NCI-H2196 (cell line): ENCODE measurements around the gene TMEM184C.

Experiments
- DNase-seq: peaks from one replicate; lab custom pipeline; 2025; ENCODE audit not compliant: unreplicated experiment; lab: John Stamatoyannopoulos, UW

TMEM184C gene

DNA sequence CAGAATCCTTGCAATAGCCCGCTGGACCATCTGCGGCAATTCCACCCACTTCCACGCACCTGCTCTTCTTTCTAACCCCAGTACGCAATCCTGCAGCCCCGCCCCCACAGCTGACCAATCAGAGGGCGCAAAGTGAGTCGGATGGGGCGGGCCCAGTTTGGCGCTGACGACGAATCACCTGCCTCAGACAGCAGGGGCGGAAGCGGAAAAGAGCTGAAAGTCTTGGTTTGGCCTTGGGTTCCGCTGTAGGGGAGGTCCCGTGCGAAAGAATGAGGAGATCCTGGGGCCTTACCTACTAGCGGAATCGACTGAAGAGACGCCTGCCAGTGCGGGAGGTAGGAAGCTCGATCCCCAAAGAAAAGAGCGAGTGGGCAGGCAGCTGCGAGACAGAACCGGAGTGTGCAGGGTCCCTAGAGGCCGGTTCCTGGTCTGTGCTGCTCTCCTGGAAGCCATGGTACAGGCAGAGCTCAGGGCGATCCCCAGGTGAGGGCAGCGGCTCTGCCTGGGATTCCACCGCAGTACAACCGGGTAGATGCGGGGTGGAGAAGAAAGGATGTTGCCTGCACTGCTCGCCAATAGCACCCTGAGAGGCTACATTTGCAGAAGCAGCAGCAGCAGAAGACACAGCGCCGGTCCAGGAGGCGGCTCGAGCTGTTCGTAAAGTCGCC lies at the start of gene TMEM184C:
Gene TMEM184C (plus strand): TSS at position 225 of the 668 bp plus-strand sequence. CDS start 560 bp downstream, outside the sequence.
- peak; percentile 79 for DNase-seq

DNA sequence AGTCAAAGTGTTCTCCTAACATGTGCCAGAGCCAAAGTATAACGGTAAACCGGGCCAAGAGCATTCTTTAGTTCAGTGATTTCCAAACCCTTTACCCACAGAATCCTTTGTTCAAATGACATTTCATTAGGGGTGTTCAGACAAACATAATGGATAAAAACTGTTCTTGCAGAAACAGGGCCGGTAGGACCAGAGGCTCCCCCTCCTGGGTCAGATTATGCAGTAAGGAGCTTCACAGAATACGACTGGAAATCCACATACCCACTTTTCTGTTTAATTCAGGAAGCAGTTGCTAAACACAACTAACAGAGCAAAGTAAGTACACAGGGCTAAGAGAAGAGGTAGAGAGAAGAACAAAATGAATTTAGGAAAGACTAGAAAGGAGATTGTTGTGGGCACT lies 46.6 kb upstream of the TMEM184C start:
- DNase-seq = no peak

DNA sequence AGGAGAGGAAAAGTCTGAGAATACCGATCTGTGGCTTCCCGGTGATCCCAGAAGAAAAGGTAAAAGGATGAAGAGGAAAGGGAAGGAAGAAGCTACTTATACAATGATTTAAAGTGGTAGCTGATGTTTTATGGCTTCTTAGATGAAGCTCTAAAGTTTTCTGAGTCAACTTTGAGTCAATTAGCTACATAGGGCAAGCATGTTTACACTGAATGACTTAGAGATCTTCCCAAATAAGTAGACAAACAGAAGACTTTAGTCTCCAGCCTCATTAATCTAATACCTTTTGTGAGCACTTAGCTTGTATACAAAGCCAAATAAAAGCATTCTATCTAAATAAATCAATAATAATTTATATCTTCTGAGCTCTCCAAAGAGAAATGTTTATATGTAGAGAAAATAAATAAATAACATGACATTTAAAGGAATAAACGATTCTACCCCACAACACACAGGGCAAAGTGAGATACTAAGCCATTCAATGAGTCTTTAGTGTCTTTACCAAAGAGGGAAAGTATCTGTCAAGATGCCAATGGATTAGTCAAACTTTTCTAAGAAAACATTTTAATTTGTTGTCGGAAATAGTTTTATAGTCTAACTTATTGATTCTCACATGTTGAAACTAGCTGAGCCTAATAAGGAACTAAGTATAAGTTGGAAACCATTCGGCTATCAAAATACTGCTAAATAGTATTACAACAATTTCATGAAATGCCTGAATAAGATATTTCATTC lies 46.0 kb upstream of the TMEM184C start:
- DNase-seq = no peak

DNA sequence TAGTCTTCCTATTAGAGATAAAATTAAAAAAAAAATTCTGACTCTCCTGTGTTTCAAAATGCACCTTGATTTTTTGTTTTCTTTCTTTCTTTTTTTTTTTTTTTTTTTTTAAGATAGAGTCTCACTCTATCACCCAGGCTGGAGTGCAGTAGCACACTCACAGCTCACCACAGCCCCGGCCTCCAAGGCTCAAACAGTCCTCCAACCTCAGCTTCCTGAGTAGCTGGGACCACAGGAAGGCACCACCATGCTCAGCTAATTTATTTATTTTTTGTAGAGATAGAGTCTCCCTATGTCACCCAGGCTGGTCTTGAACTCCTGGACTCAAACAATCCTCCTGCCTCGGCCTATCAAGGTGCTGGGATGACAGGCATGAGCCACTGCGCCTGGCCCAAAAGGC lies 41.1 kb upstream of the TMEM184C start:
- DNase-seq = no peak

DNA sequence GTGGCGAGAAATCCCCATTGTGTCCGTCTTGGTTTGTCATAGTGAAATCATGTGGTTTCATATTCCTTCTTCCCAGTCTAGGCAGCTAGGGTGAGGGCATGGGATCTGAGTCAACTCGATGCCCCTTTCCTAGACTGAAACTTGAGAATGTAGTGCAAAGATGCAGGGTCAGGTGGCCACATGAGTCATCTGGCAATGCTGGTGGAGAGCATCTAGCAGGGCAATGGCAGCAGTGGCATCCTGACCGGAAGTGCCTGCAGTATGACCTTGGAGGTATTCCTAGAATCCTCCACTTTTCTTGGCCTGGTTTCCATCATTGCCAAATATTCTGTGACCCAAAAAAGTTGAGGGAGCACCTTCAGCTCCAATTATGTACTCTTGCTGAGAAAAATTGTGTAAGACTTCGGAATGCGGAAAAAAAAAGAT lies 39.1 kb upstream of the TMEM184C start:
- DNase-seq = peak; percentile 9

DNA sequence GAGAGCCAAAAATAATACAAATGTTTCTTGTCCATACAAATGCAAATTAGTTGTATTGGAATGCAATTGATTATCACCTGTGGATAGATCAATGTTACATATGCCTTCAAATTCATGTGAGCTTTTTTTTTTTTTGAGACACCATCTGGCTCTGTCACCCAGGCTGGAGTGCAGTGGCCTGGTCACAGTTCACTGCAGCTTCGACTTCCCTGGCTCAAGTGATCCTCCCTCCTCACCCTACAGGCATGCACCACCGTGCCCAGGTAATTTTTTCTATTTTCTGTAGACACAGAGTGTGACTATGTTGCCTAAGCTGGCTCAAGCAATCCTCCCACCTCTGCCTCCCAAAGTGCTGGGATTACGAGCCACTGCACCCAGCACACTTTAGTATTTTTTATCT lies 38.6 kb upstream of the TMEM184C start:
- DNase-seq = no peak

DNA sequence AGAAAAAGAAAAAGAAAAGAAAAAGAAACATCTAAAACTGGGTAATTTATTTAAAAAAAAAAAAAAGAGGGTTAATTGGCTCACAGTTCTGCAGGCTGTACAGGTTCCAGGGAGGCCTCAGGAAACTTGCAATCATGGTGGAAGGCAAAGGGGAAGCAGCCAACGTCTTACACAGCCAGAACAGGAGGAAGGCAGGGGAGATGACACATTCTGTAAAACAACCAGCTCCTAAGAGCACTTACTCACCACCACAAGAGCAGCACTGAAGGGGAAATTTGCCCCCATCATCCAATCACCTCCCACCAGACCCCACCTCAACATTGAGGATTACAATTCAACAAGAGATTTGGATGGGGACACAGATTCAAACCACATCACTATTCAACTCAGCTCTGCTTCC lies 36.8 kb upstream of the TMEM184C start:
- no peak for DNase-seq

DNA sequence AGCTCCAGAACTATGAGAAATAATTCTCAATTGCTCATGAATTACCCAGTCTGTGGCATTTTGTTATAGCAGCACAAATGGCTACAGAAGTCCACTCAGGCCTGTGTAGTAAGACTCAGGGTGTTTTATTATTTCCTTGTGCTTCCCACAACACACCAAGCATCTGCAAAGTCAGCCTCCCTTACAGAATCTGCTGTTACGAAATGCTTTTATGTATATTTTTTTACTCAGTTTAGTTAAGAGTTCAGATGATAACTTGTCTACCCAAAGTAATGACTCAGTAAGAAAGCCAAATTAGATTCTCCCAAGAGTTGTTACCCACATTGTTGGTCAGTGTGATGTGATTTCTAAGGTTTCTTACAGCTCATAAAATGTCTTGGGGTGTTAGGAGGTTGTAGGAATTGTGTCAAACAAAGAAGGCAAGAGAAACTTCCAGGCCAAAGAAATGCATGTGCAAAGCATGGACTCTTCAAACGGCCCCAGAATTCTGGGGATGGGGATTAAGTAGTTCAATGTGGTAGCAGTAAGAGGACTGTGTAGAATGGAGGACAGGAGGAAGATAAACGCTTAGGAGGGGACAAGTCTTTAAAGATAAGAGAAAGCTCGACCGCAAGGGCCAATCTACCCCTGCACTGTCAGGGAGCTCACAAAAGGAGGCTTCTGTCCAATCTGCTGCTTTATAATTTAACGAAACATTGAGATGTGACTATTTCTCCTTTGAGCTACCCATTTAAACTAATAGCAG lies 35.4 kb upstream of the TMEM184C start:
- no peak for DNase-seq

DNA sequence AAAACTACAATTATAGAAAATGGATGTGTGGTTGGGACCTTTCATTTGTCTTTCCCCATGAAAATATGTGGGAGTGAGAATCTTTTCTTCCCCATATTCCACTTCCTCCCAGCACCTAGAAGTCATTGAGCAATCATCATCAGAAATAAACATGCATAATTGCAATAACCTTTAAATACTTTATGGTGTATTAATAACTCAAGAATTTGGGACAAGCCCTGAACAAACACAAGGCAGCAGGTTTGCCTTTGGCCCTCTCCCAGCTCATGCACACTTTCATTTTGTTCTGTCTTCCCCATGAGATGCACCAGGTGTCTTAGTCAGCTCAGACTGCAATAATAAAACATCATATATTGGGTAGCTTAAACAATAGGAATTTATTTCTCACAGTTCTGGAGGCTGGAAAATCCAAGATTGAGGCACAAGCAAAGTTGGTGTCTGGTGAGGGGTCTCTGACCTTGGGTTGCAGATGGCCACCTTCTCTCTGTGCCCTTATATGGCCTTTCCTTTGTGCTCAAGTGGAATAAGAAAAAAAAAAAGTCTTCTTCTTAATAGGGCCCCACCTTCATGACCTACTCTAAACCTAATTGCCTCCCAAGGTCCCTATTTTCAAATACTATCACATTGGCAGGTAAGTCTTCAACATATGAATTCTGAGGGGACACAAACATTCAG lies 34.7 kb upstream of the TMEM184C start:
- DNase-seq = no peak

DNA sequence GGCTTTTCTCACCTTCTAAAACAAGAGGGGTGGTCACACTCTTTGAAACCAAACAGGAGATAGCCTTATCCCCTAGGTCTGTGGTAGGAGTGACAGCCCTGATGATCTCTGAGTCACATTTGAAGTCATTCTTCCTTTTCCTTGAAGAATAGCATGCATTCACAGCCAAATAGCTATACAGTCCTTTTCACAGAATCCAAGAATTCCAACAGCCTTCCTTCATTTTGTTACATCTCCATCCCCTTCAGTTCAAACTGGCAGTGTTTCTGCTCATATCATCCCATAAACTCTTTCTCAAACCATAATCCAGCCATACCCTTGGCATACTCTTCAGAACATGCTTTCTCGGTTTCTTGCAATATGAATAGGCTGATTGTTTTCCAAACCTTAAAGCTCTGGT lies 33.3 kb upstream of the TMEM184C start:
- no peak for DNase-seq

DNA sequence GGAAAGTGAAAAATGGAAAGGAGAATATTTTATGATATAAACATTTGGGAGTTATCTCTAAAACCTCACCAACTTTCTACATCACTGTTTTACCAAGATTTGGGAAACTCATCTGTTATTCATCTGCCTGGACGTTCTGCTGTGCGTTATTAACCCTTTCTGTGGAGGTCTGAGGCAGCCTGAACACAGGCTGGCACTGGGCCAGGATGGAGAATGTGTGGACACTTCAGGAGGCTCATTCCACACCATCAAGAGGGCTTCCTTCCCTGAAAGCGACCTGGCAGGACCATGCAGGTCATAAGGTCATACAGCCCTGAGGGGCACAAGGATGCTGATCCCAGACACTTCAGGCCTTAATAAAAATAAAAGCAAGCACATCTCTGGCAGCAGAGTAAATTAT lies 31.2 kb upstream of the TMEM184C start:
- DNase-seq = no peak

DNA sequence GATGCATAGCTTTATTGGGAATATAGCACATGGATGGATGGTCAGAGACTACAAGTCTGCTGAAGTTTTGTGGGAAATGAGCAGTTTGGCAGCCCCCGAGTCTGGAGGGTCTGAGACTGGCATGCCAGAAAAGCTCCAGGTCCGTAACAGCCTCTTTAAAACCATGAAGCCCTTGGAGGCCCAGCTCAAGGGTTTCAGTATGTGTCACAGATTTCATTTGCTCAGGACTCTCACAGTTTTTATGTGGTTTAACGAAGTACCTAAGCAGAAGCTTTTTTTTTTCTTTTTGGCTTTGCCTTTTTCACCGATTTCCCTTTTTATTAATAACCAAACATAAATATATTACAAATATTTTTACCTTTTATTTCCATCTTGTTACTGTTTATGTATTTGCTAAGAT lies 30.6 kb upstream of the TMEM184C start:
- DNase-seq = no peak

DNA sequence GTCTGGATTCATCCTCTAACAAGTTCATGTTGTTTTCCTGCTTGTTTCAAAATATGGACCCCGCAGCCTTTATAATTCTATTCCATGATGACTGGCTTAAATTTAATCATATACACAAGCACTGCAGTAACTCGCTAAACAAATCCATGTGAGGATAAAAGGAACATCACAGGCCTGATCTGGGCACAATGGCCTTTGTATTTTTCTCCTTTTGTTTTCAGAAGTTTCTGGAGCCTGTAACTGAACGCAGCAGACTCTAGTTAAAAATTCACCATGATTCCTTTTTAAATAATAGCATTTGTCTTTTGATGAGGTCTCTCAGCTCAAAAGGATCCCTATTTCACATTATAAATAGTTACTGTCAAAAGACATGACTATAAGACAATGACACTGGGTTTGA lies 30.2 kb upstream of the TMEM184C start:
- no peak for DNase-seq

DNA sequence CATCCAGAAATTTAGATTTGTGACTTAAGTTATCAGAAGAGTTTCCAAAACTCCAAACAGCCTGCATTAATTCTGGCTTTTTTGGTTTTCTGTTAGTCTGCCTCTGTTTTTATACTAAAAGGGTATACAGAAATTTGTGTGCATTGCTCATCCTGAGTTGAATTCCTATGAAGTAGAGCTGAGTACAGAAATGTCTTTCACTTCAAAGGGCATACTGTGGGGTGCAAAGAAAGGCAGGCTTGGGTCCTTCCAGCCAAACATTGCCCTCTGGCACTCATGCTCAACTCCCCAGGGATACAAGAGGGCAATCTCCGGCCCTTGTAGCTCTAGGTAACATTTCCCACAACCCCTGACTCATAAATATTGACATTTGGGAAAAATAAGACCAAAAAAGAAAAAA lies 27.6 kb upstream of the TMEM184C start:
- DNase-seq = no peak

DNA sequence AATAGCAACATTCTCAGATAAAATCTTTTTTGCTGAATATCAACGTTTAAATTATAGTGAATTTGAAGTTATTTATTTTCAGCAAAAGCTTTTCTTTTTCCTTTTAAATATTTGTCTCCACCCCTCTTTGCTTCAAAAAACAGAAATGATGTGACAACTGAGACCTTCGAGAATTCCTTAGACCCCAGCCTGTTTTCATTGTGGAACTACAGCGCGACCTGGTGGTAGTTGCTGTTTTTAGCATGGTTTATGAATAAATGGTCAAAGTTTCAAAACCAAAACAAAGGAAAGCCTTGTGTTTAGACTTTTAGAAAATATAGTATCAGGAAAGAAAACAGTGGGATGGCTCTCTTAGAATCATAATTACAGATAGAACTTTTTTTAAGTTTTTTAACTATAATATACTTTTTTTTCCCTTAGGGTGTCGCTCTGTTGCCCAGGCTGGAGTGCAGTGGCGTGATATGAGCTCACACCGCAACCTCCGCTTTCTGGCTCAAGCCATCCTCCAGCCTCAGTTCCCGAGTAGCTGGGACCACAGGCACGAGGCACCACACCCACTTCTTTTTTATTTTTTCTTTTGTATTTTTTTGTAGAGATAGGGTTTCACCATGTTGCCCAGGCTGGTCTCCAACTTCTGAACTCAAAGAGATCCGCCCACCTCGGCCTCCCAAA lies 26.8 kb upstream of the TMEM184C start:
- peak; percentile 8 for DNase-seq

DNA sequence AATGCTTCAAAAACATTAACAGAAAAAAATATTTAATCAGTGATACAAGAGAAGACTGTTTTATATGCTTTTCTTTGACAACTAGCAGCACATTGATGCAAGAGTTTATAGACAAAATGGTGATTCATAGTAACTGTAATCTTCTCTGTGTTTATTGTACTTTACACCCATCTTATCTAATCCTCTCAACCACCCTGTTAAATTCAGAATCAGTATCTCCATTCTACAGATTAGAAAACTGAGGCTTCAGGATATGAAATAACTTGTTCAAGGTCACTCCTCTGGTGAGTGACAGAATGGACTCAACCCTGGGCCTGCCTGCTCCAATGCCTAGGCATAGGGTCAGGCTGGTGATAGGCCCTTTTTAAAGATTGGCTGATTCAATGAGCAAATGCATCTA lies 26.1 kb upstream of the TMEM184C start:
- DNase-seq = no peak

DNA sequence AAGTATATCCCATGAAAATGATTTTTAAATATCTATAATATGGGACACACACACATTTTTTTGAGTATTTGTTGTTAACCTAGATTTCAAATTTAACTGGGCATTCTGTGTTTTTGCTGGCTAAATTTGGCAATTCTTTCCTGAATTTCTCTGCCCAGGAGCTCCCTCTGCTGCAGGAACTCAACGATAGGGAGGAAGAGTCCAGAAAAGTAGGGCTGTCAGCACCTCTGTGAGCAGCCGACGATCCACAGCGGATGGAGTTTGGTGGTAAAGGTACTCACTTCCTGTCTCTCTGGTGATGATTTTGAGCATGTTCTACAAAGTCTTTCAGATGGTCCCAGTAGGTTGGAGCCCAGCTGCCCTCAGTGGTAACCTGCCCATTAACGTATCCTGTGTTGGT lies 23.1 kb upstream of the TMEM184C start:
- no peak for DNase-seq

DNA sequence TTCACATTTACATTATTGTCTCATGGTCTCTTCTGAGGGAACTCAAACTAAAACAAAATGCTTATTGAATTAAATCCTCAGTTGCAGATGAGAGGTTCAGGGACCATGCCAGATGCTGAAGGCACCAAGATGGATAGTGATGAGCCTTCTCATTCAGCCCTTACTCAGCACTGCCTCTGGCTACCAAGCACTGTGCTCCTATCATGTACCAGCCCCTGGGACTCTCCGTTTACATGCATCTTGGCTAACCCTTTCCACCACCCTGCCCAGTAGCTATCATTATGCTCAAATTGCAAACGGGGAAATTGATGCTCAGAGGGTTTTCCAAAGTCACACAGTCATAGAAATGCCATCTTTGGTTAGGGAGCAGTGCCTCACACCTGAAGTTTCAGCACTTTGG lies 22.6 kb upstream of the TMEM184C start:
- no peak for DNase-seq

DNA sequence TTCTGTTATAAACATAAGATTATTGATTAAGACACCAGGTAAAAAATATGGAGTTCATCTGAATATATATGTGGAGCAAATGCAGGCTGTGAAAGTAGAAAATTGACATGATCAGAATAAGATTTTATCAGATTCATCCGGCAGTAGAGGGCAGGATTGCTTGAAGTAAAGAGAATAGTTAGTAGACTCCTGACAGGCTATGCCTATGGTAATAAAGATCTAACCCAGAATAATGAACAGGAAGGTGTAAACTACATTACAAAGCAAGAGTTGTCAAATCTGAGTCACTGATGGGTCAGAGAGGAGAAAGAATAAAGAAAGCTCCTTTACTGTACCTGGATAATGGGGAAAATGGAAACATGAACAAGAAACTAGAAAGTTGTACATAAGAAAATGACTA lies 20.8 kb upstream of the TMEM184C start:
- DNase-seq = no peak

DNA sequence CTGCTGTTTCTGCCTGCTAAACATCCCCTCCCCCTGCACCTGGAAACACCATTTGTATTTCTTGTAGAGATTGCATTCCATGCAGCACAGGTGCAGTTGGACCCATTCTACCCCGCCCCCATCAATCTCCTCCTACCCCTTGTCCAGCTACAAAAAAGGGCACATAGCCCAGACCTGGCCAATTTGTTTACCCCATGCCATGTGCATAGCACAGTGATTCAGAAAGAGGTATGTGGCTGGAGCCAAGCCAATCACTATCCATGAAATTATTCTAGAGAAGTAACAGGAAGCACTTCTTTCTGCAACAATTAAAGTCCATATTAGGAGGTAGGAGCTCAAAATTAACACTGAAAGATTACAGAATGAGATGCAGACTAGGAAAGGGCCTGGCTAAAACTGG lies 20.2 kb upstream of the TMEM184C start:
- DNase-seq = peak; percentile 53

DNA sequence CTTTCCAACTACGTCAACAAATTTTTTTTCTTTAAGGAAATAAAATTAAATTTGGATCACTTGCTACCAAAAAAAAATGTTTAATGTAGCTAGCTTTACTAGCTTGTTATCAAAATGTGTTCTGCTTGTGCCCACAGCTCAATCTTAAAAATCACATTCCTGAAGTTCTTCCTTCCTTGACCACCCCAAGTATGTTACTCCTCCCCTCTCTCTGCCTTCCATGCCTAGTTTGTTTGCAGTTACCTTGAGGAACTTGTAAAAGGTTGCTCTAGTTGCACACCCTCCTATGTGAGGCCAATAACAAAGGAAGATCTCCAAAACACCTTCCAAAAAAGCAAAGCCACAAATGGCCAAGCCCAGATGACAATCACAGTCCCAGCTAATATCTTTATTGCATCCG lies 19.6 kb upstream of the TMEM184C start:
- no peak for DNase-seq
